HG02870 (cell line): ENCODE measurements around the gene BICD2.

Source experiments
- ATAC-seq: cut with Tn5 transposase; IDR thresholded peaks from one replicate; pipeline ENCODE4 v1.9.1; 2021; ENCODE audit warnings: mild to moderate bottlenecking, moderate library complexity; ENCODE audit not compliant: unreplicated experiment

The BICD2 gene

GRCh38 chr9:92716557-92716956 is 48.1 kb downstream of the BICD2 start:
- ATAC-seq, result no peak

GRCh38 chr9:92715488-92716231 is 49.0 kb downstream of the BICD2 start:
- no peak for ATAC-seq

- no peak for ATAC-seq
Measured at GRCh38 chr9:92714787-92715487, 49.7 kb downstream of the BICD2 start.

GRCh38 chr9:92714016-92714415 is 50.6 kb downstream of the BICD2 start:
- no peak for ATAC-seq

GRCh38 chr9:92713528-92713927 is 51.1 kb downstream of the BICD2 start:
- no peak for ATAC-seq

- no peak for ATAC-seq
Measured at GRCh38 chr9:92712767-92713166, 51.9 kb downstream of the BICD2 start.

- ATAC-seq, result peak; percentile 51
Measured at GRCh38 chr9:92711844-92712243, 52.8 kb downstream of the BICD2 start.

- no peak for ATAC-seq
Measured at GRCh38 chr9:92711146-92711545, 53.5 kb downstream of the BICD2 start.

GRCh38 chr9:92710368-92710767 is 54.3 kb downstream of the BICD2 start:
- ATAC-seq, result no peak

- no peak for ATAC-seq
Measured at GRCh38 chr9:92709954-92710353, 54.7 kb downstream of the BICD2 start.

GRCh38 chr9:92709240-92709639 is 55.4 kb downstream of the BICD2 start:
- no peak for ATAC-seq

GRCh38 chr9:92707530-92707929 is 57.1 kb downstream of the BICD2 start:
- no peak for ATAC-seq

- ATAC-seq, result peak; percentile 50
Measured at GRCh38 chr9:92706218-92706940, 58.3 kb downstream of the BICD2 start.

GRCh38 chr9:92704528-92704927 is 60.1 kb downstream of the BICD2 start:
- no peak for ATAC-seq

- ATAC-seq, result no peak
Measured at GRCh38 chr9:92696619-92697018, 68.0 kb downstream of the BICD2 start.

- ATAC-seq, result no peak
Measured at GRCh38 chr9:92686954-92687353, 77.7 kb downstream of the BICD2 start.

GRCh38 chr9:92685022-92685421 is 79.6 kb downstream of the BICD2 start:
- no peak for ATAC-seq

GRCh38 chr9:92682269-92682668 is 82.4 kb downstream of the BICD2 start:
- no peak for ATAC-seq

- ATAC-seq, result no peak
Measured at GRCh38 chr9:92680166-92681119, 84.2 kb downstream of the BICD2 start.

GRCh38 chr9:92679413-92680165 is 85.0 kb downstream of the BICD2 start:
- ATAC-seq, result no peak
